Uterus (tissue), 2 donors: Measurements from ENCODE around the gene LYRM4.

Source experiments
- POLR2A ChIP-seq, 2 donors: fragments of 450-650 bp; IDR thresholded peaks; one replicate each; pipeline ENCODE4 v1.6.1; 2016; ENCODE audit warnings: antibody characterized with exemption in 2 of 2, mild to moderate bottlenecking in 1 of 2, moderate library complexity in 1 of 2
- TF ChIP-seq, protein P1 (sequence below), 4 experiments: fragments of 200-600 bp in 2 of 4; fragments of 450-650 bp in 2 of 4; sonication (generic) in 2 of 4; IDR thresholded peaks; one replicate each; pipeline ENCODE4 v1.5.1; 2016 to 2019; ENCODE audit warnings: antibody characterized with exemption in 4 of 4, mild to moderate bottlenecking in 2 of 4, moderate library complexity in 1 of 4

DNA sequence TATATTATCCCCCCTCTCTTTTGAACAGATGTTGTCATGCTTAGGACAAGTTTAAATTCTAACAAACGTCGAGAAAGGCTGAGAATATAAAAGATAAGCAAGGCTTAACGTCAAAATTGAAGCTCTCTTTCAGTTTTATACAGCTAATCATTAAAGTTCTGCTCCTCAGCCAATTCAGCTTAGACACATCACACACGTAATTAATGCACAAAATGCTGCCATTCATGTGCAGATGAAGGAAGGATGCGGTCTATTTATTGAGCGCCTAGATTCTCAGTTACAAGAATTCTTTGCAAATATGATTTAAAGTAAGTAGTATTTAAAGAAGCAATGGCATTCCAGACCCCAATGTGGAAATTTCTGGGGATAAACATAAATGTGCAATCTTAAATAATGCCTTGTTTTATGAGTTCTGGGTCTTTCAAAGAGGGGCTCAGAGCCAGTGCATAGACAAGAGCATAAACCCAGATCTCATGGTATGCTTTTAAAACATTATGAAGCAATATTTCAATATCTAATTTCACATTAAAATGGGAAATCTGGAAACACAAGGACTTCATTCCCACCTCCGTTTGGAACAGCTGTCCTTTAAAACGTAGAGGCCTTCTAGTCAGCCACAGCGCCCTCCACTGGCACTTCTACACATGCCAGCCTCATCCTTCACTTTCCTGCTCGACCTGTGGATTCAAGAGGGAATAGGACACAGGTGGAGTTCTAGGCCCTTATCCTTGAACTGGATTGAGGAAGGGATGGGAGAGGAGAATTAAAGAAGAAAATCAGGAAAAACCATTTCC, 85.8 kb downstream of the LYRM4 start:
- TF ChIP-seq, protein P1, sequence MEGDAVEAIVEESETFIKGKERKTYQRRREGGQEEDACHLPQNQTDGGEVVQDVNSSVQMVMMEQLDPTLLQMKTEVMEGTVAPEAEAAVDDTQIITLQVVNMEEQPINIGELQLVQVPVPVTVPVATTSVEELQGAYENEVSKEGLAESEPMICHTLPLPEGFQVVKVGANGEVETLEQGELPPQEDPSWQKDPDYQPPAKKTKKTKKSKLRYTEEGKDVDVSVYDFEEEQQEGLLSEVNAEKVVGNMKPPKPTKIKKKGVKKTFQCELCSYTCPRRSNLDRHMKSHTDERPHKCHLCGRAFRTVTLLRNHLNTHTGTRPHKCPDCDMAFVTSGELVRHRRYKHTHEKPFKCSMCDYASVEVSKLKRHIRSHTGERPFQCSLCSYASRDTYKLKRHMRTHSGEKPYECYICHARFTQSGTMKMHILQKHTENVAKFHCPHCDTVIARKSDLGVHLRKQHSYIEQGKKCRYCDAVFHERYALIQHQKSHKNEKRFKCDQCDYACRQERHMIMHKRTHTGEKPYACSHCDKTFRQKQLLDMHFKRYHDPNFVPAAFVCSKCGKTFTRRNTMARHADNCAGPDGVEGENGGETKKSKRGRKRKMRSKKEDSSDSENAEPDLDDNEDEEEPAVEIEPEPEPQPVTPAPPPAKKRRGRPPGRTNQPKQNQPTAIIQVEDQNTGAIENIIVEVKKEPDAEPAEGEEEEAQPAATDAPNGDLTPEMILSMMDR (IDR thresholded peaks at IDR 0.05), result no peak
- TF ChIP-seq POLR2A (IDR thresholded peaks at IDR 0.05), result no peak
